Neural cell (in vitro differentiated cells): ENCODE measurements around the gene ARHGEF7. TPM values are rescaled to one million over a fixed set of nuclear protein-coding genes. Genes with fewer than 3 reads are reported as not detected.
A peak's percentile ranks its signal among the peaks of the same experiment; 100 is the strongest.

Experiments
- H2AFZ ChIP-seq: fragments of 200-600, 300-800 bp; sonication (generic), shearing (Covaris generic); 2 replicates; pipeline ENCODE4 v1.6.0; 2014; ENCODE audit warnings: low read depth, mild to moderate bottlenecking, antibody characterized with exemption, low read length, moderate library complexity
- H3F3A ChIP-seq: fragments of 200-600 bp; shearing (Covaris generic); 2 replicates; pipeline ENCODE4 v1.6.1; 2016; ENCODE audit warnings: mild to moderate bottlenecking, moderate library complexity, mixed read lengths, antibody characterized with exemption, low read length; ENCODE audit not compliant: insufficient read depth, poor library complexity, severe bottlenecking
- H3K27ac ChIP-seq: fragments of 200-600, 300-800 bp; sonication (generic), shearing (Covaris generic); 2 replicates; pipeline ENCODE4 v1.5.1; 2014; ENCODE audit warnings: mild to moderate bottlenecking, low read length, moderate library complexity
- H3K27me3 ChIP-seq: fragments of 300-800, 200-600 bp; sonication (generic), shearing (Covaris generic); 2 replicates; pipeline ENCODE4 v1.6.0; 2014; ENCODE audit warnings: mild to moderate bottlenecking, low read depth, low read length, moderate library complexity; ENCODE audit not compliant: insufficient read depth
- H3K36me3 ChIP-seq: fragments of 300-800, 200-600 bp; sonication (generic), shearing (Covaris generic); 2 replicates; pipeline ENCODE4 v1.5.1; 2014; ENCODE audit warnings: mild to moderate bottlenecking, antibody characterized with exemption, low read length, moderate library complexity; ENCODE audit not compliant: insufficient read depth
- H3K4me2 ChIP-seq: fragments of 300-800, 200-600 bp; sonication (generic), shearing (Covaris generic); 2 replicates; pipeline ENCODE4 v1.6.0; 2014; ENCODE audit warnings: mild to moderate bottlenecking, low read length
- H3K4me3 ChIP-seq: fragments of 300-800, 200-600 bp; sonication (generic), shearing (Covaris generic); 2 replicates; pipeline ENCODE4 v1.5.1; 2014; ENCODE audit warnings: mild to moderate bottlenecking, low read length, moderate library complexity
- H3K79me2 ChIP-seq: fragments of 200-600 bp; shearing (Covaris generic); replicated peaks from 2 replicates; pipeline ENCODE4 v1.6.0; 2014; ENCODE audit warnings: mild to moderate bottlenecking, low read length, moderate library complexity; ENCODE audit not compliant: insufficient read depth
- H3K9ac ChIP-seq: fragments of 300-800, 200-600 bp; sonication (generic), shearing (Covaris generic); 2 replicates; pipeline ENCODE4 v1.6.1; 2016; ENCODE audit warnings: mild to moderate bottlenecking, low read length, mixed read lengths
- H3K9me2 ChIP-seq: fragments of 200-600 bp; shearing (Covaris generic); 2 replicates; pipeline ENCODE4 v1.6.1; 2016; ENCODE audit warnings: mild to moderate bottlenecking, low read length, mixed read lengths; ENCODE audit not compliant: insufficient read depth
- H3K9me3 ChIP-seq: fragments of 200-600, 300-800 bp; sonication (generic), shearing (Covaris generic); 2 replicates; pipeline ENCODE4 v1.6.1; 2016; ENCODE audit warnings: mild to moderate bottlenecking, mixed run types, low read length, moderate library complexity, mixed read lengths
- H4K20me1 ChIP-seq: fragments of 200-600 bp; shearing (Covaris generic); 2 replicates; pipeline ENCODE4 v1.6.1; 2016; ENCODE audit warnings: mild to moderate bottlenecking, mixed run types; ENCODE audit not compliant: insufficient read depth
- EP300 ChIP-seq: fragments of 450-650 bp; conservative IDR thresholded peaks from 2 replicates; pipeline ENCODE4 v1.6.1; 2014; ENCODE audit warnings: antibody characterized with exemption, mild to moderate bottlenecking, moderate library complexity; ENCODE audit not compliant: poor library complexity, severe bottlenecking
- EZH2 ChIP-seq: fragments of 200-600, 300-800 bp; shearing (Covaris generic), sonication (generic); IDR thresholded peaks from 2 replicates; pipeline ENCODE4 v1.6.1; 2014; ENCODE audit warnings: antibody characterized with exemption, low read length, borderline replicate concordance, mild to moderate bottlenecking; ENCODE audit not compliant: insufficient read depth, poor library complexity, severe bottlenecking
- MXI1 ChIP-seq: fragments of 450-650 bp; conservative IDR thresholded peaks from 2 replicates; pipeline ENCODE4 v1.6.1; 2014; ENCODE audit warnings: antibody characterized with exemption, mild to moderate bottlenecking; ENCODE audit not compliant: poor library complexity, severe bottlenecking
- POLR2AphosphoS5 ChIP-seq: IDR thresholded peaks from 2 replicates; pipeline ENCODE4 v1.6.1; 2012
- RAD21 ChIP-seq: fragments of 450-650 bp; conservative IDR thresholded peaks from 2 replicates; pipeline ENCODE4 v1.6.1; 2014; ENCODE audit warnings: antibody characterized with exemption, mild to moderate bottlenecking, moderate library complexity
- SMC3 ChIP-seq: fragments of 450-650 bp; conservative IDR thresholded peaks from 2 replicates; pipeline ENCODE4 v1.6.1; 2014; ENCODE audit warnings: antibody characterized with exemption, mild to moderate bottlenecking, moderate library complexity; ENCODE audit not compliant: poor library complexity
- TAF1 ChIP-seq: IDR thresholded peaks from 2 replicates; pipeline ENCODE4 v1.6.1; 2012; ENCODE audit warnings: low read depth
- polyA plus RNA-seq: library from polyadenylated mRNA; depleted of rRNA; stranded (reverse); fragments of >200 nt; gene quantifications from 2 replicates; pipeline ENCODE4 v1.2.3, GENCODE V29; 2014
- TF ChIP-seq, protein P1 (sequence below): fragments of 450-650 bp; IDR thresholded peaks from 2 replicates; pipeline ENCODE4 v1.5.1; 2014; ENCODE audit warnings: antibody characterized with exemption, mild to moderate bottlenecking, moderate library complexity; ENCODE audit not compliant: poor library complexity, severe bottlenecking
- TF ChIP-seq, protein P2 (sequence below): IDR thresholded peaks from 2 replicates; pipeline ENCODE4 v1.6.1; 2012; ENCODE audit warnings: borderline replicate concordance

The ARHGEF7 gene
- polyA plus RNA-seq, 1 donor from 2014 or later = 155 TPM

DNA sequence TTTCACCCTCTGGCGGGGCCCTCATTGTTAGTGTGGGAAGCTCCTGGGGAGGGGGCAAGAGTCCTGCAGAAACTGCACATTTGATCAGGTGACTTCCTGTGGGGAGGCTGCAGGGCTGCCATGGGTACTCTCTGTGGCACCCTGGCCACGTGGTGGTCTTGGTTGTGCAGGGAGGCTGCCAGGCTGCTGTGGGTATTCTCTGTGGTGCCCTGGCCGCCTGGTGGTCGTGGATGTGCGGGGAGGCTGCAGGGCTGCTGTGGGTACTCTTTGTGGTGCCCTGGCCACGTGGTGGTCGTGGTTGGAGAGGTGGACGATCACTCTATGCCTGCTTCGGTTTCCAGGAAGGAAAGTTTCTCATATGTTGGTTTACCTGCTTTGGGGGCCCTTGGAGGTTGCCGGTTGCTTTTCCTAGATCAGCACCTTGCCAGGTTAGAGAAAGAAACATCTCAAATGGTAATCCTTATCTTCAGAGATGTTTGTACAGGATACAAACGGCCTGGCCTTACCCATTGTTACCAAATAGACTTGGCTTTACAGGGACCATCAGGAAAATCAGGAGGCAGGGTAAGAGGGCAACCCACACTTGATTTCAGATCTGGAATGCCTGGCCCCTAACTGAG lies 228.2 kb downstream of the ARHGEF7 start:
- Histone ChIP-seq H3F3A (no peaks in the 10 kb centered on the region), H3K9me3 (no peaks in the 10 kb centered on the region), H3K36me3 (no peaks in the 10 kb centered on the region), H3K4me3 (no peak overlapping the region), H3K27ac (no peak overlapping the region), H3K9ac (no peak overlapping the region), H4K20me1 (no peaks in the 10 kb centered on the region), H3K27me3 (no peaks in the 10 kb centered on the region), H3K79me2 (no peaks in the 10 kb centered on the region), H3K4me2 (no peak overlapping the region), H2AFZ (no peak overlapping the region), H3K9me2 (no peaks in the 10 kb centered on the region)
- no peak for TF ChIP-seq MXI1
- TF ChIP-seq TAF1 = no peak
- no peak for TF ChIP-seq SMC3
- no peak for TF ChIP-seq POLR2AphosphoS5
- TF ChIP-seq EP300 = no peak
- TF ChIP-seq EZH2 = no peak
- TF ChIP-seq, protein P1, sequence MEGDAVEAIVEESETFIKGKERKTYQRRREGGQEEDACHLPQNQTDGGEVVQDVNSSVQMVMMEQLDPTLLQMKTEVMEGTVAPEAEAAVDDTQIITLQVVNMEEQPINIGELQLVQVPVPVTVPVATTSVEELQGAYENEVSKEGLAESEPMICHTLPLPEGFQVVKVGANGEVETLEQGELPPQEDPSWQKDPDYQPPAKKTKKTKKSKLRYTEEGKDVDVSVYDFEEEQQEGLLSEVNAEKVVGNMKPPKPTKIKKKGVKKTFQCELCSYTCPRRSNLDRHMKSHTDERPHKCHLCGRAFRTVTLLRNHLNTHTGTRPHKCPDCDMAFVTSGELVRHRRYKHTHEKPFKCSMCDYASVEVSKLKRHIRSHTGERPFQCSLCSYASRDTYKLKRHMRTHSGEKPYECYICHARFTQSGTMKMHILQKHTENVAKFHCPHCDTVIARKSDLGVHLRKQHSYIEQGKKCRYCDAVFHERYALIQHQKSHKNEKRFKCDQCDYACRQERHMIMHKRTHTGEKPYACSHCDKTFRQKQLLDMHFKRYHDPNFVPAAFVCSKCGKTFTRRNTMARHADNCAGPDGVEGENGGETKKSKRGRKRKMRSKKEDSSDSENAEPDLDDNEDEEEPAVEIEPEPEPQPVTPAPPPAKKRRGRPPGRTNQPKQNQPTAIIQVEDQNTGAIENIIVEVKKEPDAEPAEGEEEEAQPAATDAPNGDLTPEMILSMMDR = no peak
- TF ChIP-seq RAD21 = no peak
- TF ChIP-seq, protein P2, sequence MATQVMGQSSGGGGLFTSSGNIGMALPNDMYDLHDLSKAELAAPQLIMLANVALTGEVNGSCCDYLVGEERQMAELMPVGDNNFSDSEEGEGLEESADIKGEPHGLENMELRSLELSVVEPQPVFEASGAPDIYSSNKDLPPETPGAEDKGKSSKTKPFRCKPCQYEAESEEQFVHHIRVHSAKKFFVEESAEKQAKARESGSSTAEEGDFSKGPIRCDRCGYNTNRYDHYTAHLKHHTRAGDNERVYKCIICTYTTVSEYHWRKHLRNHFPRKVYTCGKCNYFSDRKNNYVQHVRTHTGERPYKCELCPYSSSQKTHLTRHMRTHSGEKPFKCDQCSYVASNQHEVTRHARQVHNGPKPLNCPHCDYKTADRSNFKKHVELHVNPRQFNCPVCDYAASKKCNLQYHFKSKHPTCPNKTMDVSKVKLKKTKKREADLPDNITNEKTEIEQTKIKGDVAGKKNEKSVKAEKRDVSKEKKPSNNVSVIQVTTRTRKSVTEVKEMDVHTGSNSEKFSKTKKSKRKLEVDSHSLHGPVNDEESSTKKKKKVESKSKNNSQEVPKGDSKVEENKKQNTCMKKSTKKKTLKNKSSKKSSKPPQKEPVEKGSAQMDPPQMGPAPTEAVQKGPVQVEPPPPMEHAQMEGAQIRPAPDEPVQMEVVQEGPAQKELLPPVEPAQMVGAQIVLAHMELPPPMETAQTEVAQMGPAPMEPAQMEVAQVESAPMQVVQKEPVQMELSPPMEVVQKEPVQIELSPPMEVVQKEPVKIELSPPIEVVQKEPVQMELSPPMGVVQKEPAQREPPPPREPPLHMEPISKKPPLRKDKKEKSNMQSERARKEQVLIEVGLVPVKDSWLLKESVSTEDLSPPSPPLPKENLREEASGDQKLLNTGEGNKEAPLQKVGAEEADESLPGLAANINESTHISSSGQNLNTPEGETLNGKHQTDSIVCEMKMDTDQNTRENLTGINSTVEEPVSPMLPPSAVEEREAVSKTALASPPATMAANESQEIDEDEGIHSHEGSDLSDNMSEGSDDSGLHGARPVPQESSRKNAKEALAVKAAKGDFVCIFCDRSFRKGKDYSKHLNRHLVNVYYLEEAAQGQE = no peak

DNA sequence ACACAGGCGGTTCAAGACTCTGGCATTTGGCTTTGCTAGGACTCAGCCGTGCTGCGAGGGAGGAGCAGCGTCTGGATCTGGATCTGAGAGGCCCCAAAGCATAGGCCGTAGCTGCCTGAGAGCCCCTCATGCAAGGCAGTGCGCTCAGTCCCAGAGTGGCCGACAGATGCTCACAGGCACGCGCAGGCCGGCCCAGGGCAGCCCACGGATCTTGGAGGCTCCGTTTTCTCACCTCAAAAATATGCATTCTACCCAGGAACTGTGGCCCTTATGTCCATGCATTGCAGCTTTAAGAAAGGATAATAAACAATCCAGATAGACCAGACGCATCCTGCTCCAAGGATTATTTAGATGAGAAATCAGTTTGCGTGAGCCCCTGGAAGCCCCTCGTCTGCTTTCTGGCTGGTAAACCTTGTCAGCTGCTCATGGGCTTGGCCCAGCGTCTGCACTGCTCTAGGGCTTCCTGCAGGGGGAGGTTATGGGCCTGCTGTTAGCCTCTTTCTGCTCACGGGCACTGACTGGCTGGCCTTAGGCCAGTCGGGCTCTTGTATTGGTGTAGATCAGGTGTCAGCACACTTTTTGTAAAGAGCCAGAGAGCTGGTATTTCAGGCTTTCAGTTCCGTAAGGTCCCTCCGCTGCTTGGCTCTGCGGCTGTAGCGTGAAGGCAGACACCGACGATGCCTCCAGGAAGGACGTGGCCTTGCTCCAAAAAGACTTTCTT lies 229.5 kb downstream of the ARHGEF7 start:
- no peak overlapping the region for H3K4me3 ChIP-seq
- no peak overlapping the region for H3K9ac ChIP-seq
- H3K27ac ChIP-seq = no peak overlapping the region
- H3K79me2 ChIP-seq = no peaks in the 10 kb centered on the region
- TF ChIP-seq RAD21 = no peak
- no peak for TF ChIP-seq POLR2AphosphoS5
- TF ChIP-seq, protein P1 = peak; percentile 21
- TF ChIP-seq, protein P2 = no peak
- H3K36me3 ChIP-seq = no peaks in the 10 kb centered on the region
- no peaks in the 10 kb centered on the region for H4K20me1 ChIP-seq
- H3F3A ChIP-seq = no peaks in the 10 kb centered on the region
- H3K4me2 ChIP-seq = no peak overlapping the region
- no peaks in the 10 kb centered on the region for H3K9me3 ChIP-seq
- no peak overlapping the region for H2AFZ ChIP-seq
- no peaks in the 10 kb centered on the region for H3K9me2 ChIP-seq
- no peaks in the 10 kb centered on the region for H3K27me3 ChIP-seq
